Measurements from ENCODE around the gene MBD4. TPM values are rescaled to one million over a fixed set of nuclear protein-coding genes. Genes with fewer than 3 reads are reported as not detected.

MBD4 gene
- total RNA-seq, 1 experiment from 2014 or later, result 37.5 TPM

DNA sequence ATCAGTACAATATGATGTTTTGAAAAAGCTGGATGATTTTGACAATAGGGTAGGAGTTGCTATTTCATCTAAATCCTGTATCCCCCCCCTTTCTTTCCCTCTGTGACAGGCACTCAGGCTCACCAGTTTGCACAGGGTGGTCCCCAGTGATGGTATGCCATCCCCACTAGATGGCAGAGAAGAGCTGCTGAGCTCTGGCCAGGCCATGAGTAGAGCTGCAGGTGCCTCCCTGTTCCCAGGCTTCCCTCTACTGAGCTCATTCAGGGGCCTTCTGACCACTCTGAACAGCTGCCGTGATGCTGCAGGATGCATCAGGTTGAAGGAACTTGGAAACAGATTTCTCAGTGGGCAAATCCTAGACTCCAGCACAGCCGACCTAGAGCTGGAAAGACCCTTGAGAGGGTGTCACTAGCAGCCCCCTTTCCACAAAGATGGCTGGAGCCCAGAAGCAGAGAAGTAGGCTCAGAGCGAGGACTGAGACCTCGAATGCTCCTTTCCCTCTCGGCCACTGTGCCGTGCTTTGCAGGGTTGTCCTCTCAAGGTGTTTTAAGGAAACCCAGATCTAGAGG is 56.4 kb downstream of the MBD4 start:
- DNase-seq (ENCODE audit: low read depth), result peak; percentile 73

- DNase-seq (ENCODE audit: low read depth), result no peak
Measured at GRCh38 chr3:129382366-129382765, 57.4 kb downstream of the MBD4 start.

Other genes with a start within 250 kb of the MBD4 start
- 139 and 166 TPM in 2 replicates for gene COPG1, start 190.3 kb downstream of the MBD4 start, total RNA-seq (2014; rRNA removed; shearing (Covaris generic))
- gene HMCES, start 161.1 kb downstream of the MBD4 start, total RNA-seq (2014; rRNA removed; shearing (Covaris generic)), result 38.2 and 38.3 TPM in 2 replicates
- gene EFCAB12, start 11.3 kb downstream of the MBD4 start, total RNA-seq (2014; rRNA removed; shearing (Covaris generic)), result 0.20 TPM in 1 of 2 replicates, not detected in the other
- 17.9 and 20.5 TPM in 2 replicates for gene IFT122, start 276 bp upstream of the MBD4 start, total RNA-seq (2014; rRNA removed; shearing (Covaris generic))
- gene RHO, start 88.7 kb upstream of the MBD4 start, total RNA-seq (2014; rRNA removed; shearing (Covaris generic)), result not detected in 2 replicates
- gene H1-8, start 103.2 kb upstream of the MBD4 start, total RNA-seq (2014; rRNA removed; shearing (Covaris generic)), result not detected in 2 replicates
- 68.0 and 68.9 TPM in 2 replicates for gene PLXND1, start 166.7 kb upstream of the MBD4 start, total RNA-seq (2014; rRNA removed; shearing (Covaris generic))

Data from RPMI7951 (cell line).